Endothelial cell of umbilical vein (primary cell): Measurements from ENCODE around the gene MRPL4. TPM values are rescaled to one million over a fixed set of nuclear protein-coding genes. Genes with fewer than 3 reads are reported as not detected.

ENCODE experiments used
- BruUV-seq: library from RNA; stranded (reverse); fragments of 400-500 nt; replicated peaks from 2 replicates; lab custom pipeline; 2021; lab: Mats Ljungman, UMichigan
- CTCF ChIA-PET: fragments of 300-600, 350-600 bp; sonication (Branson Sonifier 250); formaldehyde crosslinking; loops from one replicate; lab custom pipeline; 2021; ENCODE audit warnings: antibody characterized with exemption, inconsistent platforms; lab: Charles Lee
- POLR2A ChIA-PET: fragments of 300-600, 350-600 bp; sonication (Branson Sonifier 250); formaldehyde crosslinking; loops from one replicate; lab custom pipeline; 2021; ENCODE audit warnings: antibody characterized with exemption, inconsistent platforms; lab: Charles Lee
- DNase-seq: peaks from one replicate; pipeline ENCODE4 v3.0.0-alpha.2; 2011; ENCODE audit warnings: low read depth, low spot score
- FAIRE-seq: peaks from 2 replicates; lab custom pipeline; 2011; peaks lifted over from hg19 to GRCh38; lab: Jason Lieb, UNC
- H2AFZ ChIP-seq: 2 replicates; pipeline ENCODE4 v1.6.0; 2012; ENCODE audit warnings: low read depth, low read length, control low read depth, inconsistent platforms
- H3K27ac ChIP-seq: 2 replicates; pipeline ENCODE4 v1.5.1; 2011; ENCODE audit warnings: low read depth, mild to moderate bottlenecking, control low read depth, low read length, moderate library complexity; ENCODE audit not compliant: insufficient read depth
- H3K27me3 ChIP-seq, 2 experiments: 2 replicates each; pipeline versions ENCODE4 v1.6.0 to v1.6.1; 2011; ENCODE audit warnings: low read length in 2 of 2, mixed read lengths in 1 of 2; ENCODE audit not compliant: control insufficient read depth in 2 of 2, insufficient read depth in 2 of 2
- H3K36me3 ChIP-seq, 2 experiments: 2 replicates in 1 of 2; 3 replicates in 1 of 2; pipeline ENCODE4 v1.5.1; 2011; ENCODE audit warnings: low read length in 2 of 2, mild to moderate bottlenecking in 1 of 2, moderate library complexity in 1 of 2; ENCODE audit not compliant: control insufficient read depth in 2 of 2, insufficient read depth in 2 of 2; ENCODE audit errors: extremely low read depth in 1 of 2
- H3K4me1 ChIP-seq: 3 replicates; pipeline ENCODE4 v1.5.1; 2011; ENCODE audit warnings: mild to moderate bottlenecking, low read length; ENCODE audit not compliant: control insufficient read depth, insufficient read depth; ENCODE audit errors: extremely low read depth
- H3K4me2 ChIP-seq: 2 replicates; pipeline ENCODE4 v1.6.1; 2011; ENCODE audit warnings: low read length, control low read depth, mixed read lengths; ENCODE audit not compliant: insufficient read depth
- H3K4me3 ChIP-seq, 3 experiments: fragments of 200-600 bp in 1 of 3; sonication (generic), shearing (Covaris generic) in 1 of 3; replicated peaks in 1 of 3; 2 replicates each; pipeline ENCODE4 v1.5.1; 2011 to 2016; ENCODE audit warnings: control low read depth in 3 of 3, low read length in 3 of 3, mild to moderate bottlenecking in 2 of 3, inconsistent platforms in 1 of 3, low read depth in 1 of 3, moderate library complexity in 1 of 3; ENCODE audit not compliant: insufficient read depth in 1 of 3
- H3K79me2 ChIP-seq: 2 replicates; pipeline ENCODE4 v1.6.0; 2012; ENCODE audit warnings: low read length, inconsistent platforms; ENCODE audit not compliant: control insufficient read depth, insufficient read depth
- H3K9ac ChIP-seq: replicated peaks from 2 replicates; pipeline ENCODE3; 2011; ENCODE audit warnings: low read length, control low read depth; ENCODE audit not compliant: insufficient read depth; ENCODE audit errors: extremely low read depth
- H3K9me1 ChIP-seq: replicated peaks from 3 replicates; pipeline ENCODE4 v1.6.0; 2011; ENCODE audit warnings: mild to moderate bottlenecking, low read length; ENCODE audit not compliant: control insufficient read depth, insufficient read depth; ENCODE audit errors: extremely low read depth
- H3K9me3 ChIP-seq: replicated peaks from 2 replicates; pipeline ENCODE4 v1.5.1; 2012; ENCODE audit warnings: low read length, inconsistent platforms; ENCODE audit not compliant: control insufficient read depth, insufficient read depth
- H4K20me1 ChIP-seq: replicated peaks from 2 replicates; pipeline ENCODE3; 2011; ENCODE audit warnings: mild to moderate bottlenecking, low read length; ENCODE audit not compliant: control insufficient read depth, insufficient read depth; ENCODE audit errors: extremely low read depth
- CTCF ChIP-seq, 2 donors: IDR thresholded peaks; 1 replicate in 1 of 2; 2 replicates in 1 of 2; pipeline ENCODE4 v1.5.1; 2011; ENCODE audit warnings: low read length in 2 of 2, mild to moderate bottlenecking in 2 of 2, moderate library complexity in 2 of 2, control low read depth in 1 of 2, inconsistent platforms in 1 of 2, low read depth in 1 of 2; ENCODE audit not compliant: insufficient read depth in 1 of 2; ENCODE audit errors: extremely low read depth in 1 of 2
- EZH2 ChIP-seq: IDR thresholded peaks from 2 replicates; pipeline ENCODE4 v1.6.1; 2012; ENCODE audit warnings: borderline replicate concordance, low read depth, mild to moderate bottlenecking, moderate library complexity, low read length, inconsistent platforms; ENCODE audit not compliant: severe bottlenecking
- FOS ChIP-seq: IDR thresholded peaks from 2 replicates; pipeline ENCODE4 v1.6.1; 2011; ENCODE audit warnings: mild to moderate bottlenecking, low read length, moderate library complexity, borderline replicate concordance; ENCODE audit not compliant: insufficient read depth
- GATA2 ChIP-seq: IDR thresholded peaks from 2 replicates; pipeline ENCODE4 v1.7.0; 2011; ENCODE audit warnings: low read depth, mild to moderate bottlenecking, moderate library complexity, mixed read lengths, low read length; ENCODE audit not compliant: insufficient read length, insufficient read depth
- JUN ChIP-seq: IDR thresholded peaks from 2 replicates; pipeline ENCODE4 v1.6.1; 2011; ENCODE audit warnings: borderline replicate concordance, low read depth; ENCODE audit not compliant: insufficient read length, insufficient read depth
- MAX ChIP-seq: IDR thresholded peaks from 2 replicates; pipeline ENCODE4 v1.6.1; 2011; ENCODE audit not compliant: insufficient read depth, insufficient read length
- MYC ChIP-seq: IDR thresholded peaks from one replicate; pipeline ENCODE4 v1.6.1; 2011; ENCODE audit warnings: mild to moderate bottlenecking, low read depth, low read length
- POLR2A ChIP-seq: IDR thresholded peaks from 2 replicates; pipeline ENCODE4 v1.6.1; 2012; ENCODE audit warnings: low read depth, mild to moderate bottlenecking, control low read depth, low read length
- POLR2AphosphoS5 ChIP-seq: IDR thresholded peaks from 2 replicates; pipeline ENCODE4 v1.6.1; 2012; ENCODE audit warnings: low read depth, mild to moderate bottlenecking, control low read depth, low read length, moderate library complexity; ENCODE audit not compliant: insufficient read depth
- dilution Hi-C: fragments of 300-500 bp; cut with MboI; formaldehyde crosslinking; loops from one replicate; pipeline ENCODE4 v1.15.0; 2019; ENCODE audit warnings: low sequenced_read_pairs; ENCODE audit not compliant: extremely low pct_ligation_motif_present
- intact Hi-C: fragments of 100-400 bp; cut with micrococcal nuclease; formaldehyde crosslinking; loops from one replicate; pipeline ENCODE4 v1.10.0; 2022
- polyA plus RNA-seq, 4 experiments: library from polyadenylated mRNA; depleted of rRNA in 3 of 4; stranded (reverse) in 3 of 4; unstranded in 1 of 4; fragments of >200 nt; gene quantifications; 2 replicates each; pipeline versions ENCODE4 v1.2.1 to v1.2.3, GENCODE V29; 2011 to 2012; ENCODE audit warnings: missing spikeins in 1 of 4
- total RNA-seq: library from RNA; stranded (reverse); gene quantifications from 2 replicates; pipeline ENCODE4 v1.2.3, GENCODE V29; 2021

Gene MRPL4
- total and polyA plus RNA-seq, 2 donors (not counting 3 experiments of a cell fraction or from before 2014, with no cell fraction given), result 70.4 to 118 TPM

- Histone ChIP-seq H3K4me3 (no peak overlapping the region), H3K9me1 (no peaks in the 10 kb centered on the region), H4K20me1 (no peaks in the 10 kb centered on the region), H3K9ac (no peak overlapping the region), H3K4me1 (no peaks in the 10 kb centered on the region), H3K36me3 (no peaks in the 10 kb centered on the region), H3K27me3 (peaks cover 0 to 1% of the 10 kb centered on the region in 2 experiments), H2AFZ (no peak overlapping the region), H3K79me2 (no peaks in the 10 kb centered on the region), H3K9me3 (no peaks in the 10 kb centered on the region), H3K27ac (no peak overlapping the region), H3K4me2 (no peak overlapping the region)
- POLR2A ChIA-PET, result no interaction called here
- FAIRE-seq (no peak), DNase-seq (no peak)
- BruUV-seq, result no TSS peak
- dilution Hi-C loops (no loop called here), intact Hi-C loops (no loop called here)
- CTCF ChIA-PET, result interaction anchor here (1.9 kb wide), 1 partner anchor 25 kb away, joined by 7 read pairs; no protein-coding TSS in a partner anchor
- TF ChIP-seq MYC, result no peak
- no peak for TF ChIP-seq POLR2A
- no peak for TF ChIP-seq EZH2
- TF ChIP-seq GATA2, result no peak
- no peak for TF ChIP-seq POLR2AphosphoS5
- no peak for TF ChIP-seq FOS
- no peak for TF ChIP-seq MAX
- TF ChIP-seq CTCF (IDR thresholded peaks at IDR 0.05; ENCODE audit: extremely low read depth in 1 of 2, insufficient read depth in 1 of 2, low read depth in 1 of 2, low read length in 2 of 2), result no peak
- no peak for TF ChIP-seq JUN
These were observed 48.3 kb upstream of the MRPL4 start for GRCh38 chr19:10203686-10204085.
